Body of pancreas (tissue), 4 donors: ENCODE data around the gene RNF10.

Source experiments
- CTCF ChIP-seq, 7 experiments: fragments of 450-650 bp in 4 of 7; fragments of 200-600 bp in 3 of 7; sonication (generic) in 3 of 7; IDR thresholded peaks; one replicate each; pipeline ENCODE4 v1.5.1; 2016 to 2019; ENCODE audit warnings: antibody characterized with exemption in 7 of 7
- POLR2A ChIP-seq, 3 donors: fragments of 450-650 bp; IDR thresholded peaks; one replicate each; pipeline ENCODE4 v1.6.1; 2016; ENCODE audit warnings: antibody characterized with exemption in 3 of 3, mild to moderate bottlenecking in 2 of 3

- TF ChIP-seq CTCF (IDR thresholded peaks at IDR 0.05) (no peak), POLR2A (IDR thresholded peaks at IDR 0.05) (no peak)
Measured at GRCh38 chr12:120488057-120488640, 46.0 kb upstream of the RNF10 start.
